Urinary bladder (tissue), 4 donors: ENCODE data around the gene CD320. TPM values are rescaled to one million over a fixed set of nuclear protein-coding genes. Genes with fewer than 3 reads are reported as not detected.
"Not testable (repeated sequence)": the region's sequence is repeated elsewhere in the genome, so short reads cannot be mapped to it uniquely, and the experiment has no call there.

Experiments used
- DNase-seq: peaks from one replicate; pipeline ENCODE4 v3.0.0-alpha.2; 2015; ENCODE audit errors: extremely low spot score
- H3K27ac ChIP-seq: one replicate; pipeline ENCODE4 v1.5.1; 2013; ENCODE audit warnings: low read depth, mild to moderate bottlenecking, moderate library complexity
- H3K36me3 ChIP-seq: one replicate; pipeline ENCODE4 v1.6.1; 2013; ENCODE audit warnings: mild to moderate bottlenecking, moderate library complexity; ENCODE audit not compliant: insufficient read depth
- H3K4me1 ChIP-seq: one replicate; pipeline ENCODE4 v1.6.1; 2013; ENCODE audit warnings: mild to moderate bottlenecking, moderate library complexity; ENCODE audit not compliant: insufficient read depth
- H3K4me3 ChIP-seq: one replicate; pipeline ENCODE4 v1.5.1; 2013; ENCODE audit warnings: low read depth, low read length
- WGBS: extraction: QIAGEN DNeasy Blood & Tissue Kit; methylation state at CpG from one replicate; pipeline ENCODE4 v1.1.7; 2013; 5-methylcytosine and 5-hydroxymethylcytosine counted together
- polyA plus RNA-seq: library from polyadenylated mRNA; stranded (reverse); fragments of 200-250 nt; gene quantifications from one replicate; pipeline ENCODE4 v1.2.3, GENCODE V29; 2013
- total RNA-seq: library from RNA; depleted of rRNA; stranded (reverse); fragments of >200 nt; gene quantifications from one replicate; pipeline ENCODE4 v1.2.3, GENCODE V29; 2014
- donor health status: healthy with polysubstance abuse.
- donor health status: healthy.

Gene CD320
- 7.9 TPM for total RNA-seq
- polyA plus RNA-seq, result 52.1 TPM

GRCh38 chr19:8307965-8308866 is at the start of gene CD320:
TSS of gene CD320 (minus strand) at chr19:8308358. CDS start at chr19:8308290, 68 bp downstream.
- no peak within 1 kb of the TSS for H3K27ac ChIP-seq
- no peaks in the 10 kb centered on the region for H3K4me1 ChIP-seq
- H3K4me3 ChIP-seq, result peak within 1 kb of the TSS; percentile 54
- no peaks in the 10 kb centered on the region for H3K36me3 ChIP-seq
- WGBS, result under 1% methylated on average over 63 of the region's 63 CpGs
- peak; percentile 77 for DNase-seq

- Histone ChIP-seq H3K27ac (no peak overlapping the region), H3K36me3 (no peaks in the 10 kb centered on the region), H3K4me1 (no peaks in the 10 kb centered on the region), H3K4me3 (no peak overlapping the region)
- DNase-seq, result no peak
- 61% methylated on average over 4 of the region's 4 CpGs for WGBS
Measured at GRCh38 chr19:8357007-8357521, 48.9 kb upstream of the CD320 start.

- no peaks in the 10 kb centered on the region for H3K4me1 ChIP-seq
- DNase-seq, result no peak
- no peak overlapping the region for H3K4me3 ChIP-seq
- no peaks in the 10 kb centered on the region for H3K36me3 ChIP-seq
- no peak overlapping the region for H3K27ac ChIP-seq
- WGBS, result 74% methylated on average over 6 of the region's 6 CpGs
Measured at GRCh38 chr19:8355631-8356402, 47.7 kb upstream of the CD320 start.

GRCh38 chr19:8352845-8353244 is 44.7 kb upstream of the CD320 start:
- DNase-seq, H3K4me1 ChIP-seq, H3K36me3 ChIP-seq, H3K27ac ChIP-seq, H3K4me3 ChIP-seq: not testable (repeated sequence)
- 57% methylated on average over 5 of the region's 5 CpGs for WGBS

- no peak overlapping the region for H3K4me3 ChIP-seq
- no peaks in the 10 kb centered on the region for H3K4me1 ChIP-seq
- DNase-seq, result no peak
- H3K27ac ChIP-seq, result no peak overlapping the region
- 28% methylated on average over 10 of the region's 10 CpGs for WGBS
- H3K36me3 ChIP-seq, result no peaks in the 10 kb centered on the region
Measured at GRCh38 chr19:8352134-8352827, 44.1 kb upstream of the CD320 start.

- H3K36me3 ChIP-seq, H3K27ac ChIP-seq, H3K4me3 ChIP-seq, DNase-seq, H3K4me1 ChIP-seq: not testable (repeated sequence)
- WGBS, result 63% methylated on average over 8 of the region's 8 CpGs
Measured at GRCh38 chr19:8349629-8350372, 41.6 kb upstream of the CD320 start.

GRCh38 chr19:8343483-8343844 is 35.3 kb upstream of the CD320 start:
- Histone ChIP-seq H3K27ac (no peak overlapping the region), H3K4me3 (no peak overlapping the region)
- WGBS, result 41% methylated on average over 11 of the region's 11 CpGs

GRCh38 chr19:8342684-8343482 is 34.7 kb upstream of the CD320 start, which contains the start of gene KANK3:
TSS of gene KANK3 (minus strand) at chr19:8343262. CDS start at chr19:8337828, 5,434 bp downstream.
- Histone ChIP-seq H3K27ac (no peak within 1 kb of the TSS), H3K4me3 (peak within 1 kb of the TSS; percentile 49), H3K36me3 (no peaks in the 10 kb centered on the region), H3K4me1 (no peaks in the 10 kb centered on the region)
- no peak for DNase-seq
- 3% methylated on average over 65 of the region's 65 CpGs for WGBS

More at GRCh38 chr19:8343483-8343844, 35.3 kb upstream of the CD320 start:
- Histone ChIP-seq H3K4me1 (no peaks in the 10 kb centered on the region), H3K36me3 (no peaks in the 10 kb centered on the region)
- no peak for DNase-seq

GRCh38 chr19:8342316-8342683 is 34.1 kb upstream of the CD320 start:
- peak overlapping the region; percentile 49 for H3K4me3 ChIP-seq
- DNase-seq, result no peak

GRCh38 chr19:8341504-8341903 is 33.3 kb upstream of the CD320 start:
- WGBS, result 94% methylated on average over 4 of the region's 4 CpGs
- not testable (repeated sequence) for H3K27ac ChIP-seq, H3K4me1 ChIP-seq, H3K4me3 ChIP-seq, H3K36me3 ChIP-seq, DNase-seq

More at GRCh38 chr19:8342316-8342683, 34.1 kb upstream of the CD320 start:
- Histone ChIP-seq H3K27ac (no peak overlapping the region), H3K4me1 (no peaks in the 10 kb centered on the region), H3K36me3 (no peaks in the 10 kb centered on the region)
- 34% methylated on average over 14 of the region's 14 CpGs for WGBS

GRCh38 chr19:8340341-8341096 is 32.4 kb upstream of the CD320 start:
- Histone ChIP-seq H3K4me3 (no peak overlapping the region), H3K27ac (no peak overlapping the region), H3K4me1 (no peaks in the 10 kb centered on the region), H3K36me3 (no peaks in the 10 kb centered on the region)
- DNase-seq, result no peak
- WGBS, result 15% methylated on average over 15 of the region's 15 CpGs

- Histone ChIP-seq H3K27ac (no peak overlapping the region), H3K4me1 (peaks cover 2% of the 10 kb centered on the region), H3K36me3 (no peaks in the 10 kb centered on the region), H3K4me3 (no peak overlapping the region)
- DNase-seq, result no peak
- WGBS, result 63% methylated on average over 6 of the region's 6 CpGs
Measured at GRCh38 chr19:8338835-8339234, 30.7 kb upstream of the CD320 start.
